Lower lobe of right lung (tissue), 2 donors: ENCODE results near the gene OR2W1. TPM values are rescaled to one million over a fixed set of nuclear protein-coding genes. Genes with fewer than 3 reads are reported as not detected.

Experiments
- ATAC-seq, 2 donors: fragments of 200-7000 bp; cut with Tn5 transposase; one replicate each; pipeline ENCODE4 v1.9.1; 2020 to 2022; ENCODE audit warnings: mild to moderate bottlenecking in 2 of 2, moderate library complexity in 2 of 2
- DNase-seq: peaks from one replicate; pipeline ENCODE4 v3.0.0-alpha.2; 2020
- H3K27ac ChIP-seq: fragments of 200-600 bp; one replicate; pipeline ENCODE4 v1.8.0; 2022
- H3K27me3 ChIP-seq: fragments of 200-600 bp; one replicate; pipeline ENCODE4 v1.8.0; 2022; ENCODE audit warnings: low read depth
- H3K36me3 ChIP-seq: fragments of 200-600 bp; one replicate; pipeline ENCODE4 v1.8.0; 2022; ENCODE audit warnings: mild to moderate bottlenecking
- H3K4me1 ChIP-seq: fragments of 200-600 bp; one replicate; pipeline ENCODE4 v1.8.0; 2022
- H3K4me3 ChIP-seq: fragments of 200-600 bp; one replicate; pipeline ENCODE4 v1.8.0; 2022; ENCODE audit warnings: mild to moderate bottlenecking
- H3K9me3 ChIP-seq: fragments of 200-600 bp; one replicate; pipeline ENCODE4 v1.8.0; 2022
- CTCF ChIP-seq: fragments of 200-600 bp; IDR thresholded peaks from one replicate; pipeline ENCODE4 v1.8.0; 2022; ENCODE audit warnings: antibody characterized with exemption, mild to moderate bottlenecking
- intact Hi-C: fragments of 100-400 bp; cut with DNase I; formaldehyde crosslinking; loops from one replicate; pipeline ENCODE4 v1.11.0; 2022
- total RNA-seq: library from RNA; stranded (reverse); fragmentation: NEBNext Ultra II Directional; extraction: Animal tissue kit (Norgen Biotek cat#: 25700); gene quantifications from one replicate; pipeline ENCODE4 v1.2.1, GENCODE V29; 2021
- donor health status: DM: no; HTN: yes; CAD: no; lungs with severe emphysema.

OR2W1 gene
- total RNA-seq, 1 donor from 2014 or later = not detected

- Histone ChIP-seq H3K9me3 (no peaks in the 10 kb centered on the region), H3K36me3 (peaks cover 4% of the 10 kb centered on the region), H3K27ac (no peak overlapping the region), H3K4me1 (no peaks in the 10 kb centered on the region), H3K4me3 (no peak overlapping the region), H3K27me3 (no peaks in the 10 kb centered on the region)
- DNase-seq = no peak
- no peak for TF ChIP-seq CTCF
- intact Hi-C loops = no loop called here
- ATAC-seq = no peak
Observed at GRCh38 chr6:28996844-28997510, 48.0 kb downstream of the OR2W1 start.

GRCh38 chr6:28995093-28995650, 49.8 kb downstream of the OR2W1 start:
- H3K36me3 ChIP-seq = peaks cover 4% of the 10 kb centered on the region
- intact Hi-C loops = no loop called here
- no peak for TF ChIP-seq CTCF
- ATAC-seq (no peak), DNase-seq (no peak)
- no peaks in the 10 kb centered on the region for H3K9me3 ChIP-seq
- H3K4me3 ChIP-seq = no peak overlapping the region
- H3K4me1 ChIP-seq = no peaks in the 10 kb centered on the region
- no peaks in the 10 kb centered on the region for H3K27me3 ChIP-seq
- no peak overlapping the region for H3K27ac ChIP-seq

Other genes starting within 250 kb of the OR2W1 start
- gene TRIM27, start 121.2 kb downstream of the OR2W1 start, total RNA-seq = 46.6 TPM
- 1.6 TPM for gene ZNF311, start 39.9 kb downstream of the OR2W1 start, total RNA-seq
- gene OR2B3, start 42.1 kb upstream of the OR2W1 start, total RNA-seq = not detected
- gene OR2J1, start 54.3 kb upstream of the OR2W1 start, total RNA-seq = not detected
- not detected for gene OR2J3, start 62.9 kb upstream of the OR2W1 start, total RNA-seq
- gene OR2J2, start 125.7 kb upstream of the OR2W1 start, total RNA-seq = not detected